HCT116 (cell line): ENCODE measurements around the gene SF3B1.

ENCODE experiments used
- ATF3 ChIP-seq: IDR thresholded peaks from 2 replicates; pipeline ENCODE4 v1.6.1; 2012
- EGR1 ChIP-seq: IDR thresholded peaks from 2 replicates; pipeline ENCODE4 v1.6.1; 2012; ENCODE audit warnings: low read depth
- ELF1 ChIP-seq: IDR thresholded peaks from 2 replicates; pipeline ENCODE4 v1.6.1; 2012; ENCODE audit warnings: low read depth, borderline replicate concordance
- EZH2 ChIP-seq: fragments of 200-600 bp; sonication (generic); IDR thresholded peaks from 2 replicates; pipeline ENCODE4 v1.6.1; 2017; ENCODE audit warnings: antibody characterized with exemption, mixed run types
- EZH2phosphoT487 ChIP-seq: fragments of 200-600 bp; IDR thresholded peaks from 2 replicates; pipeline ENCODE4 v1.6.1; 2018; ENCODE audit warnings: antibody characterized with exemption, borderline replicate concordance
- FOSL1 ChIP-seq: IDR thresholded peaks from 2 replicates; pipeline ENCODE4 v1.6.1; 2012; ENCODE audit warnings: low read depth
- JUND ChIP-seq: IDR thresholded peaks from 2 replicates; pipeline ENCODE4 v1.6.1; 2012
- POLR2A ChIP-seq: IDR thresholded peaks from 2 replicates; pipeline ENCODE4 v1.7.0; 2011; ENCODE audit warnings: borderline replicate concordance; ENCODE audit not compliant: insufficient read depth, insufficient read length; ENCODE audit errors: extremely low read depth
- POLR2AphosphoS5 ChIP-seq: IDR thresholded peaks from 2 replicates; pipeline ENCODE4 v1.6.1; 2011; ENCODE audit warnings: mild to moderate bottlenecking, low read depth, low read length, moderate library complexity
- RAD21 ChIP-seq: IDR thresholded peaks from 2 replicates; pipeline ENCODE4 v1.6.1; 2012; ENCODE audit warnings: low read depth, mild to moderate bottlenecking
- REST ChIP-seq: IDR thresholded peaks from 2 replicates; pipeline ENCODE4 v1.6.1; 2012; ENCODE audit warnings: low read depth
- SP1 ChIP-seq: IDR thresholded peaks from 2 replicates; pipeline ENCODE4 v1.6.1; 2012; ENCODE audit warnings: low read depth
- ZNF274 ChIP-seq: fragments of 200-500 bp; sonication (Bioruptor generic); IDR thresholded peaks from 2 replicates; pipeline ENCODE4 v1.6.1; 2014; ENCODE audit warnings: mild to moderate bottlenecking, low read depth, low read length, inconsistent platforms
- TF ChIP-seq, protein P1 (sequence below), 3 experiments: fragments of 200-600 bp in 1 of 3; sonication (generic) in 1 of 3; IDR thresholded peaks in 2 of 3; conservative IDR thresholded peaks in 1 of 3; 2 replicates each; pipeline ENCODE4 v1.5.1; 2012 to 2017; ENCODE audit warnings: low read depth in 2 of 3, low read length in 2 of 3, antibody characterized with exemption in 1 of 3, borderline replicate concordance in 1 of 3, control low read depth in 1 of 3, mild to moderate bottlenecking in 1 of 3, mixed read lengths in 1 of 3, mixed run types in 1 of 3, moderate library complexity in 1 of 3; ENCODE audit not compliant: insufficient read depth in 1 of 3

DNA sequence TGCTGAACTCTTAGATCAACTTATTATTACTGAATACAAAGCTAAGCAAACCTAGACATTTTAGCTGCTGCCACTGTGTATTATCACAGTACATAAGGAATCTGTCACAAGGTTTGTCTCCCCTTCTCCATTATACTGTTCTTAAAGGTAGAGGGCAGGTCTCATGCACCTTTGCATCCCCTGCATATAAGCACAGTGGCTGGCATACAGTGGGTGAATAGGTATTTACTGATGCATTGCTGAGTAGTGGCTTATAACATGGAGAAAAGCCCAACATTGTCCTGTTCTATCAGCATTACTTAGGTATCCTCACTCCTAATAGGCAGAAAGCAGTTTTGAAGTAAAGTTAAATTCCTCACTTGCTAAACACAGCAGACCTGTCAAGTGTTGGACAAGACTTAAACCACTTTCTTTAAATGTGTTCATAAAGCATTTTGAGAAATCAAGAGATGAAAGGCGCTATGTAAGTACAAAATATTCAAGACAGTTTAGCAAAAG, 43.6 kb downstream of the SF3B1 start:
- TF ChIP-seq, protein P1, sequence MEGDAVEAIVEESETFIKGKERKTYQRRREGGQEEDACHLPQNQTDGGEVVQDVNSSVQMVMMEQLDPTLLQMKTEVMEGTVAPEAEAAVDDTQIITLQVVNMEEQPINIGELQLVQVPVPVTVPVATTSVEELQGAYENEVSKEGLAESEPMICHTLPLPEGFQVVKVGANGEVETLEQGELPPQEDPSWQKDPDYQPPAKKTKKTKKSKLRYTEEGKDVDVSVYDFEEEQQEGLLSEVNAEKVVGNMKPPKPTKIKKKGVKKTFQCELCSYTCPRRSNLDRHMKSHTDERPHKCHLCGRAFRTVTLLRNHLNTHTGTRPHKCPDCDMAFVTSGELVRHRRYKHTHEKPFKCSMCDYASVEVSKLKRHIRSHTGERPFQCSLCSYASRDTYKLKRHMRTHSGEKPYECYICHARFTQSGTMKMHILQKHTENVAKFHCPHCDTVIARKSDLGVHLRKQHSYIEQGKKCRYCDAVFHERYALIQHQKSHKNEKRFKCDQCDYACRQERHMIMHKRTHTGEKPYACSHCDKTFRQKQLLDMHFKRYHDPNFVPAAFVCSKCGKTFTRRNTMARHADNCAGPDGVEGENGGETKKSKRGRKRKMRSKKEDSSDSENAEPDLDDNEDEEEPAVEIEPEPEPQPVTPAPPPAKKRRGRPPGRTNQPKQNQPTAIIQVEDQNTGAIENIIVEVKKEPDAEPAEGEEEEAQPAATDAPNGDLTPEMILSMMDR (IDR thresholded peaks at IDR 0.05 in 2 of 3, conservative IDR thresholded peaks at IDR 0.05 in 1 of 3; ENCODE audit: borderline replicate concordance in 1 of 3, insufficient read depth in 1 of 3, low read depth in 2 of 3, low read length in 2 of 3), result no peak
- TF ChIP-seq POLR2AphosphoS5 (no peak), FOSL1 (no peak), POLR2A (no peak), SP1 (no peak), ZNF274 (no peak), ELF1 (no peak), EZH2 (no peak), EGR1 (no peak), ATF3 (no peak), REST (no peak), RAD21 (no peak), EZH2phosphoT487 (no peak), JUND (no peak)
